Loucy (cell line): ENCODE data around the gene TRIM2.
"Not testable (repeated sequence)": the region's sequence is repeated elsewhere in the genome, so short reads cannot be mapped to it uniquely, and the experiment has no call there.

ENCODE experiments used
- H2AFZ ChIP-seq: fragments of 200-600 bp; sonication (generic); 2 replicates; pipeline ENCODE4 v1.6.0; 2016; ENCODE audit warnings: antibody characterized with exemption, mild to moderate bottlenecking, low read length, moderate library complexity
- H3F3A ChIP-seq: fragments of 200-600 bp; 2 replicates; pipeline ENCODE4 v1.6.0; 2016; ENCODE audit warnings: antibody characterized with exemption, low read depth, mild to moderate bottlenecking
- H3K27me3 ChIP-seq: fragments of 200-600 bp; sonication (generic); 2 replicates; pipeline ENCODE4 v1.6.1; 2014; ENCODE audit warnings: low read length, mild to moderate bottlenecking; ENCODE audit not compliant: insufficient read depth, poor library complexity, severe bottlenecking
- H3K36me3 ChIP-seq: fragments of 200-600 bp; sonication (generic); 2 replicates; pipeline ENCODE4 v1.6.1; 2016; ENCODE audit warnings: low read length; ENCODE audit not compliant: insufficient read depth
- H3K4me1 ChIP-seq: fragments of 200-600 bp; sonication (generic); 2 replicates; pipeline ENCODE4 v1.5.1; 2014; ENCODE audit warnings: low read length, mild to moderate bottlenecking; ENCODE audit not compliant: insufficient read depth, poor library complexity, severe bottlenecking
- H3K4me2 ChIP-seq: fragments of 200-600 bp; sonication (generic); 2 replicates; pipeline ENCODE4 v1.6.0; 2014; ENCODE audit warnings: antibody characterized with exemption, low read length, low read depth, mild to moderate bottlenecking; ENCODE audit not compliant: poor library complexity, severe bottlenecking
- H3K4me3 ChIP-seq: fragments of 200-600 bp; sonication (generic); 2 replicates; pipeline ENCODE4 v1.5.1; 2014; ENCODE audit warnings: low read length, mild to moderate bottlenecking, mixed read lengths; ENCODE audit not compliant: poor library complexity, severe bottlenecking
- H3K79me2 ChIP-seq: fragments of 200-600 bp; sonication (generic); 2 replicates; pipeline ENCODE4 v1.6.1; 2014; ENCODE audit warnings: low read length; ENCODE audit not compliant: insufficient read depth
- H3K9ac ChIP-seq: fragments of 200-600 bp; sonication (generic); 2 replicates; pipeline ENCODE4 v1.6.0; 2014; ENCODE audit warnings: mild to moderate bottlenecking, low read depth, low read length, moderate library complexity; ENCODE audit not compliant: poor library complexity, severe bottlenecking
- H3K9me2 ChIP-seq: fragments of 200-600 bp; sonication (generic); replicated peaks from 2 replicates; pipeline ENCODE4 v1.6.1; 2016; ENCODE audit warnings: low read depth, low read length, mixed read lengths
- H3K9me3 ChIP-seq: fragments of 200-600 bp; sonication (generic); 2 replicates; pipeline ENCODE4 v1.6.1; 2014; ENCODE audit warnings: mild to moderate bottlenecking, antibody characterized with exemption, low read length, low read depth; ENCODE audit not compliant: insufficient read depth
- H4K20me1 ChIP-seq: fragments of 200-600 bp; sonication (generic); 2 replicates; pipeline ENCODE4 v1.6.0; 2014; ENCODE audit warnings: antibody characterized with exemption, low read length, mild to moderate bottlenecking; ENCODE audit not compliant: insufficient read depth, poor library complexity, severe bottlenecking
- CTCF ChIP-seq: fragments of 200-600 bp; sonication (generic); conservative IDR thresholded peaks from 2 replicates; pipeline ENCODE4 v1.5.1; 2014; ENCODE audit warnings: mild to moderate bottlenecking, antibody characterized with exemption, low read length
- EZH2phosphoT487 ChIP-seq: fragments of 200-600 bp; IDR thresholded peaks from 2 replicates; pipeline ENCODE4 v1.6.1; 2018; ENCODE audit warnings: antibody characterized with exemption, mild to moderate bottlenecking, moderate library complexity, borderline replicate concordance

Gene TRIM2

DNA sequence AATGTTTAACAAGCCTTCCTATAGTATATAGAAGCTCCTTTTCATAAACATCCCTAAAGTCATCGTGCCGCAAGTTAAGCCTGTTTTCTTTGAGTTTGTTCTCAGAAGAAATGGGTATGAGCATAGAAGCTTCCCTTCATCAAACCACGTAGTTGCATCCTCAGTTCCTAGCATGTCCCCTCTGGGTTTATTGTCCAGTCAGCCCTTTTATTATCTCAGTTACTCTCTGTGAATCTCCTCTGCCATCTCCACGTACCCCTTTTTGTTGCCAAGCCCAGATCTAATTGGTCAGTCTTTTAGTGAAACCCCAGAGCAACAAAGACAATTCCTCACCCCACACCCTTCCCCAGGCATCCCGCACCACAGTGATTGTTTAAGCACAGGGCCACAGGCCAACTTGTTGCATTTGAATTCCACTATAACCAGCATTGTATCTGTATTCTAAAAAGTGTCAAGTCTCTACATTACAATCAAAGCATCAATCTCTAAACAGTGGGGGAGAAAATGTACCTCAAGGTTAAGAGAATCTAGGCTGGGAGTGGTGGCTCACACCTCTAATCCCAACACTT, 12.4 kb upstream of the TRIM2 start:
- no peaks in the 10 kb centered on the region for H3K9me2 ChIP-seq
- H3K4me1 ChIP-seq: peaks cover 10% of the 10 kb centered on the region
- H2AFZ ChIP-seq: no peak overlapping the region
- no peak overlapping the region for H3K4me2 ChIP-seq
- H3K79me2 ChIP-seq: no peaks in the 10 kb centered on the region
- H3F3A ChIP-seq: no peaks in the 10 kb centered on the region
- H3K9ac ChIP-seq: no peak overlapping the region
- no peaks in the 10 kb centered on the region for H4K20me1 ChIP-seq
- H3K4me3 ChIP-seq: no peak overlapping the region
- no peak for TF ChIP-seq CTCF
- no peak for TF ChIP-seq EZH2phosphoT487
- H3K9me3 ChIP-seq: no peaks in the 10 kb centered on the region
- H3K27me3 ChIP-seq: no peaks in the 10 kb centered on the region
- H3K36me3 ChIP-seq: no peaks in the 10 kb centered on the region

DNA sequence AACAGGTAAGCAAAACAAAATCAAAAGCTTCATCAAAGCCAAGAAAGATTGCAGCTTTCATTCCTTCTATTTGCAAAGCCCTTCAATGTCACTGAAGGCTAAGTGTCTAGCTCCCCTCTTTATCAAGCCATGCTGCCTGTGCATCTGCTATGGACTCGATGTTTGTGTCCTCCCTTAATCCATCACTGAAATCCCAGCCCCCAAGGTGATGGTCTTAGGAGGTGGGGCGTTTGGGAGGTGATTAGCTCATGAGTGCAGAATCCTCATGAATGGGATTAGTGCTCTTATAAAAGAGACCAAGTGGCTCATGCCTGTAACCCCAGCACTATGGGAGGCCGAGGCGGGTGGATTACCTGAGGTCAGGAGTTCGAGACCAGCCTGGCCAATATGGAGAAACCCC, 6.9 kb upstream of the TRIM2 start:
- no peak for TF ChIP-seq CTCF
- TF ChIP-seq EZH2phosphoT487: no peak
- Histone ChIP-seq H3K9ac (no peak overlapping the region), H3K9me3 (no peaks in the 10 kb centered on the region), H3K9me2 (no peaks in the 10 kb centered on the region), H3K27me3 (no peaks in the 10 kb centered on the region), H4K20me1 (no peaks in the 10 kb centered on the region), H3K36me3 (no peaks in the 10 kb centered on the region), H3K4me3 (no peak overlapping the region), H3F3A (no peaks in the 10 kb centered on the region), H2AFZ (no peak overlapping the region), H3K4me2 (no peak overlapping the region), H3K79me2 (no peaks in the 10 kb centered on the region), H3K4me1 (peaks cover 9% of the 10 kb centered on the region)

DNA sequence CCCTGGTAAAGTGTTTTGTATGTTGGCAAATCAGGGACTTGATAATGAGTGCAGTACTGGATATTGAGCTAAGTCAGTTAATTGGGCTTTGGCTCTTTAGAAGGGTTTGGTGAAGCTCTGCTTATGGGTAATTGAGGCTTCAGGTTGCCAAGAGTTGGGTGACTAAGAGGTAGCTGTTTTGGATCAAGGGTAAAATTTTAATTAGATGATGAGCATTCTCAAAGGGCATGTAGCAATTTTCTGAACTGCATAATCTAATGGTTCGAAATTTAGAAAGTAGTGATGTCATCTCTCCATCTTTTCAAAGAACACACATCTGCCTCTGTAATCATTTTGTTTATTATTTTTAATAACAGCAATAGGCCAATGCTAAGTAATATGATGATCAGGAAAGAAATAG, 5.5 kb upstream of the TRIM2 start:
- Histone ChIP-seq H3F3A (no peaks in the 10 kb centered on the region), H3K4me2 (no peak overlapping the region), H3K4me3 (no peak overlapping the region), H3K9me3 (no peaks in the 10 kb centered on the region), H2AFZ (no peak overlapping the region), H3K9me2 (no peaks in the 10 kb centered on the region), H3K27me3 (no peaks in the 10 kb centered on the region), H3K4me1 (peaks cover 9% of the 10 kb centered on the region), H3K9ac (no peak overlapping the region), H3K79me2 (no peaks in the 10 kb centered on the region), H4K20me1 (no peaks in the 10 kb centered on the region), H3K36me3 (no peaks in the 10 kb centered on the region)
- no peak for TF ChIP-seq CTCF
- TF ChIP-seq EZH2phosphoT487: no peak

GRCh38 chr4:153203746-153204145, 497 bp upstream of the TRIM2 start:
- H3K79me2 ChIP-seq, H4K20me1 ChIP-seq, H3K9me2 ChIP-seq, H3K27me3 ChIP-seq, H3K36me3 ChIP-seq, H2AFZ ChIP-seq, H3F3A ChIP-seq, H3K9me3 ChIP-seq, H3K4me3 ChIP-seq: not testable (repeated sequence)
- Histone ChIP-seq H3K4me1 (peaks cover 33% of the 10 kb centered on the region), H3K4me2 (peak overlapping the region; percentile 88), H3K9ac (peak overlapping the region; percentile 45)
